ENCODE measurements around the gene PLCB1. TPM values are rescaled to one million over a fixed set of nuclear protein-coding genes. Genes with fewer than 3 reads are reported as not detected.

Gene PLCB1
- total RNA-seq, 1 donor from 2014 or later: 10.7 TPM

GRCh38 chr20:8265588-8265987 is 133.5 kb downstream of the PLCB1 start:
- no peaks in the 10 kb centered on the region for H3K36me3 ChIP-seq (ENCODE audit: insufficient read depth, low read length)
- no peak overlapping the region for H3K4me3 ChIP-seq (ENCODE audit: insufficient read depth, low read depth, low read length)
- H3K9me3 Mint-ChIP-seq (ENCODE audit: unreplicated experiment): peaks cover 3% of the 10 kb centered on the region
- H3K36me3 Mint-ChIP-seq (ENCODE audit: low read depth, unreplicated experiment): no peaks in the 10 kb centered on the region
- H3K9ac ChIP-seq (ENCODE audit: low read length): no peak overlapping the region
- no peaks in the 10 kb centered on the region for H3K4me1 ChIP-seq (ENCODE audit: insufficient read depth, low read length)
- no peak for TF ChIP-seq EZH2 (IDR thresholded peaks at IDR 0.05; ENCODE audit: insufficient read depth, low read length)
- no peak for TF ChIP-seq CTCF (IDR thresholded peaks at IDR 0.05; ENCODE audit: insufficient read depth, low read depth, low read length)
- no peak overlapping the region for H3K4me2 ChIP-seq (ENCODE audit: low read length)
- FAIRE-seq: no peak
- no peaks in the 10 kb centered on the region for H3K27me3 ChIP-seq (ENCODE audit: insufficient read depth, low read length)
- no peak overlapping the region for H2AFZ ChIP-seq (ENCODE audit: low read depth, low read length)
- no peaks in the 10 kb centered on the region for H3K27me3 Mint-ChIP-seq (ENCODE audit: low read depth, unreplicated experiment)
- no peak overlapping the region for H3K27ac Mint-ChIP-seq (ENCODE audit: unreplicated experiment)
- no peaks in the 10 kb centered on the region for H3K79me2 ChIP-seq (ENCODE audit: insufficient read depth, low read length)
- H3K27ac ChIP-seq (ENCODE audit: low read depth, low read length): no peak overlapping the region
- H3K4me1 Mint-ChIP-seq (ENCODE audit: low read depth, unreplicated experiment): no peaks in the 10 kb centered on the region
- DNase-seq (ENCODE audit: low read depth): no peak
- H3K9me3 ChIP-seq (ENCODE audit: insufficient read depth, low read depth, low read length): no peaks in the 10 kb centered on the region
- H4K20me1 ChIP-seq (ENCODE audit: insufficient read depth, low read length): no peaks in the 10 kb centered on the region
- H3K4me3 Mint-ChIP-seq (ENCODE audit: unreplicated experiment): no peak overlapping the region

- no peak overlapping the region for H3K27ac ChIP-seq (ENCODE audit: low read depth, low read length)
- no peak overlapping the region for H3K9ac ChIP-seq (ENCODE audit: low read length)
- no peak overlapping the region for H3K4me3 Mint-ChIP-seq (ENCODE audit: unreplicated experiment)
- H3K9me3 Mint-ChIP-seq (ENCODE audit: unreplicated experiment): peaks cover 3% of the 10 kb centered on the region
- H2AFZ ChIP-seq (ENCODE audit: low read depth, low read length): no peak overlapping the region
- no peaks in the 10 kb centered on the region for H3K36me3 ChIP-seq (ENCODE audit: insufficient read depth, low read length)
- H3K9me3 ChIP-seq (ENCODE audit: insufficient read depth, low read depth, low read length): no peaks in the 10 kb centered on the region
- no peak for DNase-seq (ENCODE audit: low read depth)
- no peaks in the 10 kb centered on the region for H3K36me3 Mint-ChIP-seq (ENCODE audit: low read depth, unreplicated experiment)
- no peak for FAIRE-seq
- H3K4me1 Mint-ChIP-seq (ENCODE audit: low read depth, unreplicated experiment): peaks cover 6% of the 10 kb centered on the region
- H3K4me2 ChIP-seq (ENCODE audit: low read length): no peak overlapping the region
- H3K79me2 ChIP-seq (ENCODE audit: insufficient read depth, low read length): no peaks in the 10 kb centered on the region
- no peak overlapping the region for H3K4me3 ChIP-seq (ENCODE audit: insufficient read depth, low read depth, low read length)
- no peak overlapping the region for H3K27ac Mint-ChIP-seq (ENCODE audit: unreplicated experiment)
- H4K20me1 ChIP-seq (ENCODE audit: insufficient read depth, low read length): no peaks in the 10 kb centered on the region
- no peaks in the 10 kb centered on the region for H3K27me3 Mint-ChIP-seq (ENCODE audit: low read depth, unreplicated experiment)
- no peak for TF ChIP-seq CTCF (IDR thresholded peaks at IDR 0.05; ENCODE audit: insufficient read depth, low read depth, low read length)
- TF ChIP-seq EZH2 (IDR thresholded peaks at IDR 0.05; ENCODE audit: insufficient read depth, low read length): no peak
- H3K27me3 ChIP-seq (ENCODE audit: insufficient read depth, low read length): no peaks in the 10 kb centered on the region
- H3K4me1 ChIP-seq (ENCODE audit: insufficient read depth, low read length): no peaks in the 10 kb centered on the region
These were observed 134.9 kb downstream of the PLCB1 start for GRCh38 chr20:8267009-8267408.

GRCh38 chr20:8271727-8272126 is 139.7 kb downstream of the PLCB1 start:
- no peaks in the 10 kb centered on the region for H3K27me3 Mint-ChIP-seq (ENCODE audit: low read depth, unreplicated experiment)
- TF ChIP-seq CTCF (IDR thresholded peaks at IDR 0.05; ENCODE audit: insufficient read depth, low read depth, low read length) (no peak), EZH2 (IDR thresholded peaks at IDR 0.05; ENCODE audit: insufficient read depth, low read length) (no peak)
- H3K4me2 ChIP-seq (ENCODE audit: low read length): no peak overlapping the region
- no peaks in the 10 kb centered on the region for H3K27me3 ChIP-seq (ENCODE audit: insufficient read depth, low read length)
- H3K27ac Mint-ChIP-seq (ENCODE audit: unreplicated experiment): no peak overlapping the region
- H3K36me3 ChIP-seq (ENCODE audit: insufficient read depth, low read length): no peaks in the 10 kb centered on the region
- no peak overlapping the region for H3K27ac ChIP-seq (ENCODE audit: low read depth, low read length)
- H3K4me3 Mint-ChIP-seq (ENCODE audit: unreplicated experiment): no peak overlapping the region
- no peaks in the 10 kb centered on the region for H3K9me3 ChIP-seq (ENCODE audit: insufficient read depth, low read depth, low read length)
- H4K20me1 ChIP-seq (ENCODE audit: insufficient read depth, low read length): no peaks in the 10 kb centered on the region
- H3K9me3 Mint-ChIP-seq (ENCODE audit: unreplicated experiment): peaks cover 3% of the 10 kb centered on the region
- no peaks in the 10 kb centered on the region for H3K79me2 ChIP-seq (ENCODE audit: insufficient read depth, low read length)
- H2AFZ ChIP-seq (ENCODE audit: low read depth, low read length): no peak overlapping the region
- H3K36me3 Mint-ChIP-seq (ENCODE audit: low read depth, unreplicated experiment): no peaks in the 10 kb centered on the region
- no peak overlapping the region for H3K9ac ChIP-seq (ENCODE audit: low read length)
- no peak for FAIRE-seq
- no peak overlapping the region for H3K4me3 ChIP-seq (ENCODE audit: insufficient read depth, low read depth, low read length)
- H3K4me1 Mint-ChIP-seq (ENCODE audit: low read depth, unreplicated experiment): peaks cover 11% of the 10 kb centered on the region
- H3K4me1 ChIP-seq (ENCODE audit: insufficient read depth, low read length): no peaks in the 10 kb centered on the region
- DNase-seq (ENCODE audit: low read depth): peak; percentile 57

All from astrocyte (in vitro differentiated cells and primary cell).